HG02981 (cell line): ENCODE data around the gene RNF180.
A peak's percentile ranks its signal among the peaks of the same experiment; 100 is the strongest.
"Not testable (repeated sequence)": the region's sequence is repeated elsewhere in the genome, so short reads cannot be mapped to it uniquely, and the experiment has no call there.

ENCODE experiments used
- ATAC-seq: cut with Tn5 transposase; IDR thresholded peaks from one replicate; pipeline ENCODE4 v1.9.1; 2021; ENCODE audit warnings: mild to moderate bottlenecking, moderate library complexity; ENCODE audit not compliant: unreplicated experiment

Gene RNF180

GRCh38 chr5:64176301-64176700, 10.7 kb downstream of the RNF180 start:
- ATAC-seq: no peak

DNA sequence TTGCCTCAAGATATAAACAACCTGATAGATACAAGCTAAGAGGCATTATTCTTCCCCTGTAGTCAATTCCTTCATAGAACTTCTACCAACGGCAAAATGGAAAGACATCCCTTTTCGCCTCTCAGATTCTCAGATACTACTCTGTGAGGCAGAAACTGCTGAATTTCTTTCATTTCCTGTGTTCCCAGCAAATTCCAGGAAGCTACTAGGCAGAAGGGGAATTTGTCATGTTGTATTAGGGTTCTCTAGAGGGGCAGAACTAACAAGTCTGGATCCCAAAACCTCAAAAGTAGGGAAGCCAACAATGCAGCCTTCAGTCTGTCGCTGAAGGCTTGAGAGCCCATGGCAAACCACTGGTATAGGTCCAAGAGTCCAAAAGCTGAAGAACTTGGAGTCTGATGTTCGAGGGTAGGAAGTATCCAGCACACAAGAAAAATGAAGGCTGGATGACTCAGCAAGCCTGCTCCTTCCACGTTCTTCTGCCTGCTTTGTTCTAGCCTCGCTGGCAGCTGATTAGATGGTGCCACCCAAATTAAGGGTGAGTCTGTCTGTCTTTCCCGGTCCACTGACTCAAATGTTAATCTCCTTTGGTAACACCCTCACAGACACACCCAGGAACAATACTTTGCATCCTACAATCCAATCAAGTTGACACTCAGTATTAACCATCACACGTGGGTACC, 15.2 kb downstream of the RNF180 start:
- ATAC-seq: no peak

- ATAC-seq: no peak
Measured at GRCh38 chr5:64181440-64181839, 15.8 kb downstream of the RNF180 start.

DNA sequence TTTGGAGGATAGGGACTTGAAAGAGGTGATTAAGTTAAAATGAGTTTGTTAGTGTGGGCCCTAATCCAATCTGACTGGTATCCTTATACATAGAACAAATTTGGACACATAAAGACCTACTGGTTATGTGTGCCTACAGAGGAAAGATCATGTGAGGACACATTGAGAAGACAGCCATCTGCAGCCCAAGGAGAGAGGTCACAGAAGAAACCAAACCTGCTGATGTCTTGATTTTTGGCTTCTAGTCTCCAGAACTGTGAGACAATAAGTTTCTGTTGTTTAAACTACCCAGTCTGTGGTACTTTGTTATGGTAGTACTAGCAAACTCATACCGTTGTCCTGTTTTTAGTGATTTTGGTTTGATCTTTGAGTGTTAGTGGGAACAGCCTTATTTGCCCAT, 18.3 kb downstream of the RNF180 start:
- no peak for ATAC-seq

GRCh38 chr5:64184832-64185231, 19.2 kb downstream of the RNF180 start:
- ATAC-seq: no peak

GRCh38 chr5:64188776-64189175, 23.1 kb downstream of the RNF180 start:
- ATAC-seq: no peak

GRCh38 chr5:64190562-64191306, 25.1 kb downstream of the RNF180 start:
- peak; percentile 54 for ATAC-seq

DNA sequence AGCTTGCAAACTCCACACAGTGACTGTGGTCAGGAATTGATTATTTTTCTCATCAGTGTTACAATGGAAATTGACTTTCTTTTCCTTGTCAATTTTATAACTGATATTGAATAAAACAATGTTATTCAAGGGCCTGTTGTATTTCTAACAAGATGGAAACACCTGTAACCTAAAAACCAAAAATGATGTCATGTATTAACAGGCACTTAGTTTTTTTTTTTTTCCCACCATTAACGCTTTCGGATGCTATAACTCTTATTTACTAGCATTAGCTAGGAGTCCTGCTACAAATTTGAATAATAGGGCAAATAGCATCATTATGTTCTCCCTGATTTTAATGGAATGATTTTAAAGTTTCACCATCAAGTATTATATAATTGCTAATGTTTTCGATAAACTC, 30.3 kb downstream of the RNF180 start:
- no peak for ATAC-seq

DNA sequence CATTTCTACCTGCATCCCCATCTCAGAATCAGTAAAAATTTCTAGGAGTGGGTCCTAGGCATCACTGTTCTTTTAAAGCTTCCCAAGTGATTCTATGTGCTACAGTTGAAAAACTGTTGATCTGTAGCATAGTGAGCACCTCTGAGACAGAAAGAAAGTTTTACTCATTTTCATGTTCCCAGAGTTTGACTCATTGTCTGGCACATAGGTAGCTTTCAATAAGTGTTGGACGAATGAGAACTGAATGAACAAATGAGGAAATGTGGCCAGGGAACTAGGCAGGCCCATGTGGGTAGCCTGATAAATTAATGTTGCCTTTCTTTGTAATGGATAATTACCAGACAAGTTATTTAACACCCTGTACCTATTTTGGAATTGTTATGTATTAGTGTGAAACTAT, 33.8 kb downstream of the RNF180 start:
- no peak for ATAC-seq

DNA sequence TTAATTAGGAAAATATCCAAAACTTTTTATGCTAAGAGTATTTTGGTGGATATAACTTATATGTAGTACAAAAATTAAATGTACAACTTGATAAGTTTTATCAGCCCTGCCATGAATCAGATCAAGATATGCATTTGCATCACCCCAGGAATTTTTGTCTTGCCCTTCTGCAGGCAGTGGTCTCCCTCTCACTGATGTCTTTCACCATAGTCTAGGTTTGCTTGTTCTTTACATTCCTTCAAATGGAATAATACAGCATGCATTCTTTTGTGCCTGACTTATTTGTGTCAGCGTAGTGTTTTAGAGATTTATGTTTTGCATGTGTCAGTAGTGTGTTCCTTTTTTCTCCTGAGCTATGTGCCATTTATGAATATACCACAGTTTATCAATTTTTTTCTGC, 36.4 kb downstream of the RNF180 start:
- no peak for ATAC-seq

DNA sequence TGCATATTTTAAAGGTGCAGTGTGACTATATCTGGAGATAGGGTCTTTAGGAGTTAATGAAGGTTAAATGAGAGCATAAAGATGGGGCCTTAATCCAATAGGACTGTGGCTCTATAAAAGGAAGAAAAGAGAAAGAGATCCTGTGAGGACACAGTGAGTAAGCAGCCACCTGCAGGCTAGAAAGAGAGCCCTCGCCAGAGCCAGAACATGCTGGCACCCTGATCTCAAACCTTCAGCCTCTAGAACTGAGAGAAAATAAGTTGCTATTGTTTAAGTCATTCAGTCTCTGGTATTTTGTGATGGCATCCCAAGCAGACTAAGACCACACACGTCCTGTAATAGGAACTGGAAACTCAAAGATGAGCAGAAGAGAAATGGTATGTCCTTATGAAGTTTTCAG, 41.0 kb downstream of the RNF180 start:
- ATAC-seq: no peak

DNA sequence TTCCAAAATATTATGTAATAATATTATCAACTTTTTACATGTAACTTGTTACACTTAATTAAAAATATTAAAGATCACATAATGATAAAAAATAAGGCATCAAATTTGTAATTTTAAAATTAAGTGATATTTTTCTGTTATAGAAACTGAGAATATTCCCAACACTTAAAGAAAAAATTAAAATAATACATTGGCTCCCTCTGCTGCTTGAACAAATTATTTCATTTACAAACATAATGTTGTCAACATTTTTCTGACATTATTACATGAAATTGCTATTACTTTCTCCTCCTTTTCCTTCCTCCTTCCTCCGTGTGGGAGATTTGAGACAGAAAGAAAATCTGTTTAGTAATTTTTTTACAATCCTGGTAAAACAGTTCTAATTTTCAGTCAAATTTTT, 42.3 kb downstream of the RNF180 start:
- ATAC-seq: no peak

DNA sequence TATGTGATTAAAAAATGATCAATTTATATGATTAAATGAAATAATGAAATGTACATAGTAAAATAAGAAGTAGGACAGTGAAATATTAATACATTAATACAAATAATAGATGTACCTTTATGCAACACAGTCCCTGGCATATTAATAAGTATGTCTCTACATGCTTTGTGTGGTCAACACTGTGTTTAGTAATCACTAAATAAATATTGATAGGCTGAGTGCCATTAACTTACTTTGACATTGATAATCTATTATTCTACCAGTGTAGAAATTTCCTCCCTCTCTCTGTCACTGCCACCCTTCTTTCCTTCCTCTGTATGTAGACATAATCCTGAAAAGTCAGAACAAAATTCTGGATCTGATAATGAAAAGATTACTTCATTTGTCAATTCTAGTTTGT, 43.7 kb downstream of the RNF180 start:
- ATAC-seq: no peak

DNA sequence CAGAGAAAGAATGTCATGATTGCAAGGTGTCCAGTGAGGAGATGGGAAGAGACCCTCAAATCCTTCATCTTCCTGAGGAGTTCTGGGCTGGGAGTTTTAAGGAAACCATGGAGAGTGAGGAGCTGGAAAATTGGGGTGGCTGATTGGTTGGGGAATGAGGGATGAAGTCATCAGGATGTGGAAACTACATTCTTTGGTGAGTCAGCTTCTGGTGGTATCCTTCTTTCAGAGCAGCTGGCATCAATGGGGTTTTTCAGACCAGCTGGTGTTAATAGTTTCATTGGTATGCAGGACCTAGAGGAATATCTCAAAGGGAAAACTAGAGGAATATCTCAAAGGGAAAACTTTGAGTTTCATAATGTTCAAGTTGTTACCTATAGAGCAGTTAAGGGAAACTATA, 45.2 kb downstream of the RNF180 start:
- ATAC-seq: no peak

DNA sequence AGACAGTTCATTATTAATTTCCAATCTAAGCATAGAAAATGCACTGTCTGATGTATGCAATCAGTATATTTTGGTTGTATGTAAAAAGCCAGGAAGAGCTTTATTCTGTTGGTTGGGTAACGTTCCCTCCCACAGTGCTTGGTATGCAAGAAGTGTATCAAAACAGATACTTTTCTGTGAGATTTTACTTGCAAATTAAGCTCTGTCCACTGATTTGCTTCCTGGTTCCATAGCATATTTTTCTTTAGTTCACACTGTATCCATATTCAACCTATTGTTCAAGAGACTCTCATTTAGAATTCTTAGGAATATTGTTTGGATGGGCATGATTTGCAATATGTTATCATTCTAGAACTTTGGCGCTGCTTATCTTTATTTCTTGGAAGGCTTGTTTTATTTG, 47.4 kb downstream of the RNF180 start:
- ATAC-seq: no peak

GRCh38 chr5:64213531-64213930, 47.9 kb downstream of the RNF180 start:
- ATAC-seq: no peak

DNA sequence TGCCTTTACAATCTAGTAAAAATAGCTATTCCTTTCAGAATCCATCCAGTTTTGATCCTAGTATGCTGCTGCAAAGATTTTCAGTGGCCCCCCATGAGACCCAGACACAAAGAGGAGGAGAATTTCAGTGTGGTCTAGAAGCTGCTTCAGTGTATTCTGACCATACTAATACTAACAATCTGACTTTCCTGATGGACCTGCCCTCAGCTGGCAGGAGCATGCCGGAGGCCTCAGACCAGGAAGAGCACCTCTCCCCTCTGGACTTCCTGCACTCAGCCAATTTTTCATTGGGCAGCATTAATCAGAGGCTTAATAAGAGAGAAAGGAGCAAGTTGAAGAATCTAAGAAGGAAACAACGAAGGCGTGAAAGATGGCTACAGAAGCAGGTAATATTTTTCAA, 48.5 kb downstream of the RNF180 start:
- ATAC-seq: no peak

GRCh38 chr5:64221911-64222310, 56.3 kb downstream of the RNF180 start:
- ATAC-seq: no peak

GRCh38 chr5:64225286-64225981, 59.8 kb downstream of the RNF180 start:
- ATAC-seq: not testable (repeated sequence)

GRCh38 chr5:64227131-64227537, 61.5 kb downstream of the RNF180 start:
- ATAC-seq: not testable (repeated sequence)

- ATAC-seq: peak; percentile 62
Measured at GRCh38 chr5:64229163-64229774, 63.6 kb downstream of the RNF180 start.

DNA sequence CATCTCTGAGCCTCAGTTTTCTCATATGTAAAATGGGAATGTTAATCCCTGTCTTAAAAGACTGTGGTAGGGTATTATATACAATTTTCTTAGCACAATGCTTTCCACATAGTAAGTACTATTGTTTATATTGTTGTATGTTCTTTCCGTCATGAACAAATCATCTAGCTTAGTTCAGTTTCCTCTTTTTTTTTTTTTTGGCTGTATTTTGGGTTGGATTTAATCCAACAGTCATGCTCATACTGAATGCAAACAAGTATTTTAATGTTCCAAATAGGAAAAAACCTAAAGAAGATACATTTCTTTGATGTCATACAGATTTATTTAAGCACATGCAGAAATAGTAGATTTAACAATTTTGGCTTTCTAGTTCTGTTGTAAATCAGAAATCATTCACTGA, 95.1 kb downstream of the RNF180 start:
- ATAC-seq: no peak
